Fibroblast of lung (primary cell): Measurements from ENCODE around the gene TWNK.

ENCODE experiments used
- CTCF ChIP-seq, 2 donors: IDR thresholded peaks in 1 of 2; conservative IDR thresholded peaks in 1 of 2; 1 replicate in 1 of 2; 2 replicates in 1 of 2; pipeline ENCODE4 v1.5.1; 2011 to 2012; ENCODE audit warnings: low read length in 2 of 2, control low read depth in 1 of 2, inconsistent platforms in 1 of 2, low read depth in 1 of 2, mild to moderate bottlenecking in 1 of 2
- EZH2 ChIP-seq: IDR thresholded peaks from 2 replicates; pipeline ENCODE4 v1.5.1; 2012; ENCODE audit warnings: low read length, control low read depth, mild to moderate bottlenecking; ENCODE audit errors: missing control alignments

DNA sequence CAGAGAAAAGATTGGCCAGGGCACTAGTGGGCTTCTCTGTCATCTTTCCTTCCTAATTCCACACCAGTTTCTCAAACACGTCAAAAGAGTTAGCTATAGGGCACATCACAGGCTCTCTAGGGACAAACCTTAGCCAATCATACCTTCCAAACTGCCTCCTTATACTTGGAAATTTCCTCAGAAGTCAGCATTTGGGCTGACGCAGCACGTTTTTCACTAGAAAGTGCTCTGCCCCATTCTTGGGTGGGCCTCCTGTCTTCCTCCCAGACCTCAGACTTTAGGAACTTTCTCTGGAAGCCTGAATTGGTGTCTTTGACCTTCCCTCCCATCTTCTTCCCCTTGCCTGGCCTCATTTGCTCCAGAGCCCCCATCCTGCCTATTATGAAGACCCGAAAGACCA is 54.8 kb downstream of the TWNK start:
- TF ChIP-seq CTCF (conservative IDR thresholded peaks at IDR 0.05 in 1 of 2, IDR thresholded peaks at IDR 0.05 in 1 of 2; ENCODE audit: low read depth in 1 of 2, low read length in 2 of 2) (no peak), EZH2 (no peak)
